CD4-positive, alpha-beta T cell (primary cell): ENCODE measurements around the gene THOC7. TPM values are rescaled to one million over a fixed set of nuclear protein-coding genes. Genes with fewer than 3 reads are reported as not detected.

Experiments used
- ATAC-seq: fragments of 200-7000 bp; cut with Tn5 transposase; one replicate; pipeline ENCODE4 v1.10.0; 2022; ENCODE audit warnings: mild to moderate bottlenecking; ENCODE audit not compliant: poor library complexity
- CTCF ChIA-PET: fragments of 350-600 bp; sonication (Branson Sonifier 250); formaldehyde crosslinking; loops from one replicate; lab custom pipeline; 2021; ENCODE audit warnings: antibody characterized with exemption, inconsistent platforms; lab: Charles Lee
- POLR2A ChIA-PET: fragments of 350-600 bp; sonication (Branson Sonifier 250); formaldehyde crosslinking; loops from one replicate; lab custom pipeline; 2021; ENCODE audit warnings: antibody characterized with exemption, inconsistent platforms; lab: Charles Lee
- DNase-seq, 14 experiments: peaks; one replicate each; pipeline ENCODE4 v3.0.0-alpha.2; 2013 to 2020; ENCODE audit warnings: mixed read lengths in 2 of 14
- H3K27ac ChIP-seq, 2 donors: one replicate each; pipeline versions ENCODE4 v1.5.1 to v1.7.0; 2013; ENCODE audit warnings: low read length in 2 of 2, low read depth in 1 of 2, mild to moderate bottlenecking in 1 of 2
- H3K27me3 ChIP-seq, 2 experiments: 1 replicate in 1 of 2; 2 replicates in 1 of 2; pipeline versions ENCODE4 v1.6.1 to v1.7.0; 2013; ENCODE audit warnings: low read length in 2 of 2, control low read depth in 1 of 2, mild to moderate bottlenecking in 1 of 2, moderate library complexity in 1 of 2; ENCODE audit not compliant: insufficient read depth in 2 of 2, control insufficient read depth in 1 of 2
- H3K36me3 ChIP-seq: one replicate; pipeline ENCODE4 v1.6.1; 2013; ENCODE audit warnings: low read length, control low read depth; ENCODE audit not compliant: insufficient read depth
- H3K4me1 ChIP-seq: one replicate; pipeline ENCODE4 v1.6.1; 2013; ENCODE audit warnings: low read length, control low read depth; ENCODE audit not compliant: insufficient read depth
- H3K4me3 ChIP-seq: one replicate; pipeline ENCODE4 v1.5.1; 2013; ENCODE audit warnings: mild to moderate bottlenecking, low read length, moderate library complexity
- H3K9me3 ChIP-seq, 2 experiments: 1 replicate in 1 of 2; 2 replicates in 1 of 2; pipeline versions ENCODE4 v1.6.1 to v1.7.0; 2013; ENCODE audit warnings: low read length in 2 of 2, mild to moderate bottlenecking in 2 of 2, control low read depth in 1 of 2, moderate library complexity in 1 of 2; ENCODE audit not compliant: control insufficient read depth in 1 of 2, insufficient read depth in 1 of 2
- H3K27ac Mint-ChIP-seq: one replicate; pipeline ENCODE4 v1.8.0; 2020; ENCODE audit warnings: mixed read lengths
- H3K27me3 Mint-ChIP-seq: one replicate; pipeline ENCODE4 v1.8.0; 2021; ENCODE audit warnings: mixed read lengths
- H3K36me3 Mint-ChIP-seq: one replicate; pipeline ENCODE4 v1.8.0; 2021; ENCODE audit warnings: low read depth, mixed read lengths
- H3K4me1 Mint-ChIP-seq: one replicate; pipeline ENCODE4 v1.8.0; 2021; ENCODE audit warnings: low read depth, mixed read lengths
- H3K4me3 Mint-ChIP-seq: one replicate; pipeline ENCODE4 v1.8.0; 2020; ENCODE audit warnings: mild to moderate bottlenecking, mixed read lengths
- H3K9me3 Mint-ChIP-seq: one replicate; pipeline ENCODE4 v1.8.0; 2020; ENCODE audit warnings: mixed read lengths
- intact Hi-C, 2 experiments: fragments of 100-400 bp; cut with DNase I in 1 of 2; cut with micrococcal nuclease in 1 of 2; formaldehyde crosslinking; loops; one replicate each; pipeline versions ENCODE4 v1.15.1 to v1.9.0; 2023 to 2025; cut with DNase I, micrococcal nuclease
- total RNA-seq, 174 experiments: library from RNA in 2 of 174; stranded (reverse) in 2 of 174; gene quantifications; one replicate each; pipeline ENCODE4 v1.2.3 and lab custom pipeline; 2021 to 2026
- TF ChIP-seq, protein P1 (sequence below): fragments of 200-600 bp; IDR thresholded peaks from one replicate; pipeline ENCODE4 v1.8.0; 2022; ENCODE audit warnings: antibody characterized with exemption, mild to moderate bottlenecking

The THOC7 gene
- total RNA-seq, 2 experiments from 2014 or later: 21.6 to 23.7 TPM

DNA sequence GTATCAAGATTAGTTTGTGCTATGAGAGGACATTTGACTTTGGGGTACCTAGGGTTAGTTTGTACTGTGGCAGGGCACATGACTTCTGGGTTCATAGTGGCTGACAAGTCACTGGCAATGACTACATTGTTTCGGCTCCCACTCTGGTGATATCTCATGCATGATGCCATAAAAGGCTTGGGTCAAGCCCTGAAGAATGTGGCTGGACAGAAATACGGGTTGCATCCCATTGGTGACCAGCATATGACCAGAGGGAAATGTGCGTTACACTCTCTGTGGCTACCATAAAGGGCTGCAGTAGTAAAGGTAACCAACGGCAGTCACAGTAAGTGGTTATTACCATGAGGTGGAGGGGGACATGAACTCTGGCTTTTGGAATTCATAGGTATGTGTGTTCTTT is 18.4 kb downstream of the THOC7 start:
- no peaks in the 10 kb centered on the region for H3K4me1 ChIP-seq
- no peaks in the 10 kb centered on the region for H3K36me3 ChIP-seq
- H3K27me3 ChIP-seq: no peaks in the 10 kb centered on the region
- Mint-ChIP-seq H3K27ac (no peak overlapping the region), H3K36me3 (peaks cover 5% of the 10 kb centered on the region), H3K4me1 (no peaks in the 10 kb centered on the region), H3K4me3 (no peak overlapping the region), H3K9me3 (no peaks in the 10 kb centered on the region), H3K27me3 (no peaks in the 10 kb centered on the region)
- ChIA-PET POLR2A (no interaction called here), CTCF (no interaction called here)
- no peak overlapping the region for H3K4me3 ChIP-seq
- no peak overlapping the region for H3K27ac ChIP-seq
- DNase-seq: no peak
- ATAC-seq: no peak
- TF ChIP-seq, protein P1, sequence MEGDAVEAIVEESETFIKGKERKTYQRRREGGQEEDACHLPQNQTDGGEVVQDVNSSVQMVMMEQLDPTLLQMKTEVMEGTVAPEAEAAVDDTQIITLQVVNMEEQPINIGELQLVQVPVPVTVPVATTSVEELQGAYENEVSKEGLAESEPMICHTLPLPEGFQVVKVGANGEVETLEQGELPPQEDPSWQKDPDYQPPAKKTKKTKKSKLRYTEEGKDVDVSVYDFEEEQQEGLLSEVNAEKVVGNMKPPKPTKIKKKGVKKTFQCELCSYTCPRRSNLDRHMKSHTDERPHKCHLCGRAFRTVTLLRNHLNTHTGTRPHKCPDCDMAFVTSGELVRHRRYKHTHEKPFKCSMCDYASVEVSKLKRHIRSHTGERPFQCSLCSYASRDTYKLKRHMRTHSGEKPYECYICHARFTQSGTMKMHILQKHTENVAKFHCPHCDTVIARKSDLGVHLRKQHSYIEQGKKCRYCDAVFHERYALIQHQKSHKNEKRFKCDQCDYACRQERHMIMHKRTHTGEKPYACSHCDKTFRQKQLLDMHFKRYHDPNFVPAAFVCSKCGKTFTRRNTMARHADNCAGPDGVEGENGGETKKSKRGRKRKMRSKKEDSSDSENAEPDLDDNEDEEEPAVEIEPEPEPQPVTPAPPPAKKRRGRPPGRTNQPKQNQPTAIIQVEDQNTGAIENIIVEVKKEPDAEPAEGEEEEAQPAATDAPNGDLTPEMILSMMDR: no peak
- intact Hi-C loops: no loop called here
- peaks cover 4 to 5% of the 10 kb centered on the region in 2 experiments for H3K9me3 ChIP-seq

DNA sequence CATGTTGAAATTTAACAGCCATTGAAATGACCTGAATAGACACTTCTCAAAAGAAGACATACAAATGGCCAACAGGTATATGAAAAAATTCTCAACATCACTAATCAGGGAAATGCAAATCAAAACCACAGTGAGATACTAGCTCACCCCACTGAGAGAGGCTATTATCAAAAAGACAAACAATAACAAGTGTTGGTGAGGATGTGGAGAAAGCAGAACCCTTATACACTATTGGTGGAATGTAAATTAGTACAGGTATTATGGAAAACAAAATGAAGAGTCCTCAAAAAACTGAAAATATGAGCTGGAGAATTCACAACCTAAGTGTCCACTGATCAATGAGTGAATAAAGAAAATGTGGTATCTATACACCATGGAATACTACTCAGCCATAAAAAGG is 21.5 kb downstream of the THOC7 start:
- Mint-ChIP-seq H3K4me3 (no peak overlapping the region), H3K36me3 (no peaks in the 10 kb centered on the region), H3K9me3 (no peaks in the 10 kb centered on the region), H3K4me1 (no peaks in the 10 kb centered on the region), H3K27ac (no peak overlapping the region), H3K27me3 (no peaks in the 10 kb centered on the region)
- ATAC-seq (no peak), DNase-seq (no peak)
- intact Hi-C loops: no loop called here
- CTCF ChIA-PET: no interaction called here
- Histone ChIP-seq H3K27me3 (no peaks in the 10 kb centered on the region), H3K4me1 (no peaks in the 10 kb centered on the region), H3K27ac (no peak overlapping the region), H3K9me3 (peaks cover 4 to 5% of the 10 kb centered on the region in 2 experiments), H3K4me3 (no peak overlapping the region), H3K36me3 (peaks cover 4% of the 10 kb centered on the region)
- TF ChIP-seq, protein P1: no peak
- POLR2A ChIA-PET: no interaction called here

DNA sequence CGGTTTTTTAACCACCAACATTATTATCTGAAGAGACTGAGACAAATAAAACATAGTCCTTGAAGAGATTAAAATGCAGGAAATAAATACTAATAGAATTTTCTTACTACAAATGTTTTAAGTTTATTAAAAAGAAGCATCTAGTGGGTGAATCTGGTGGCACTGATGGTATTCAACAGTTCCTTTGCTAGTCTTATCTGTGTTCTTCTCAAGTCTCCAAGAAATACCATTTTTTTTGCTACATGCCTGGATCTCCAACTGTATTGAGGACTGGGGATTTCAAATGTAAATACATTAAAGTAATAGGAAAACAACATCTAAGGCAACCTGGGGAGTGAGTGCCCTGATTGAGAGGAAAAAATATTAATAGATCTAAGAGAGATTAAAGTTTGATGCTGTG is 21.9 kb downstream of the THOC7 start:
- H3K4me1 Mint-ChIP-seq: no peaks in the 10 kb centered on the region
- H3K27ac Mint-ChIP-seq: no peak overlapping the region
- intact Hi-C loops: no loop called here
- TF ChIP-seq, protein P1: no peak
- no peak for ATAC-seq
- Histone ChIP-seq H3K36me3 (peaks cover 4% of the 10 kb centered on the region), H3K4me3 (no peak overlapping the region), H3K27me3 (no peaks in the 10 kb centered on the region), H3K9me3 (peaks cover 4 to 5% of the 10 kb centered on the region in 2 experiments), H3K27ac (no peak overlapping the region), H3K4me1 (no peaks in the 10 kb centered on the region)
- H3K36me3 Mint-ChIP-seq: peaks cover 4% of the 10 kb centered on the region
- H3K4me3 Mint-ChIP-seq: no peak overlapping the region
- no peaks in the 10 kb centered on the region for H3K27me3 Mint-ChIP-seq
- CTCF ChIA-PET: no interaction called here
- no peaks in the 10 kb centered on the region for H3K9me3 Mint-ChIP-seq
- DNase-seq: no peak
- POLR2A ChIA-PET: no interaction called here
